Erythroblast (primary cell): ENCODE results near the gene CRY1.
"Not testable (repeated sequence)": the region's sequence is repeated elsewhere in the genome, so short reads cannot be mapped to it uniquely, and the experiment has no call there.

Source experiments
- GATA1 ChIP-seq: IDR thresholded peaks from 2 replicates; pipeline ENCODE4 v1.6.1; 2011; ENCODE audit warnings: low read depth, mild to moderate bottlenecking, control low read depth, low read length, moderate library complexity
- POLR2A ChIP-seq: IDR thresholded peaks from 2 replicates; pipeline ENCODE4 v1.6.1; 2011; ENCODE audit warnings: mild to moderate bottlenecking, low read length

DNA sequence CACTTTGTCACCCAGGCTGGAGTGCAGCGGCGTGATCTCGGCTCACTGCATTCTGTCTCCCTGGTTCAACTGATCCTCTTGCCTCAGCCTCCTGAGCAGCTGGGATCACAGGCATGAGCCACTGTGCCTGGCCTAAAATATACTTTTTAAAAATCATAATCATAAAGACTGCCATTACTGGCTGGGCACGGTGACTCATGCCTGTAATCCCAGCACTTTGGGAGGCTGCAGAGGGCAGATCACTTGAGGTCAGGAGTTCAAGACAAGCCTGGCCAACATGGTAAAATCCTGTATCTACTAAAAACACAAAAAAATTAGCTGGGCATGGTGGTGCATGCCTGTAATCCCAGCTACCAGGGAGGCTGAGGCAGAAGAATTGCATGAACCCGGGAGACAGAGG, 20.1 kb downstream of the CRY1 start:
- not testable (repeated sequence) for TF ChIP-seq POLR2A, GATA1
